Left lung (tissue), 10 donors: ENCODE data around the gene P2RY1. TPM values are rescaled to one million over a fixed set of nuclear protein-coding genes. Genes with fewer than 3 reads are reported as not detected.

Source experiments
- ATAC-seq: fragments of 200-7000 bp; cut with Tn5 transposase; one replicate; pipeline ENCODE4 v1.9.1; 2020; ENCODE audit warnings: moderate library complexity
- DNase-seq, 4 donors: peaks; one replicate each; pipeline ENCODE4 v3.0.0-alpha.2; 2013 to 2020
- H3K27ac ChIP-seq, 2 donors: fragments of 200-600 bp; sonication (generic) in 1 of 2; one replicate each; pipeline versions ENCODE4 v1.5.0 to v1.8.0; 2020 to 2021
- H3K27me3 ChIP-seq, 2 donors: fragments of 200-600 bp; sonication (generic) in 1 of 2; one replicate each; pipeline versions ENCODE4 v1.5.0 to v1.8.0; 2020 to 2021
- H3K36me3 ChIP-seq, 2 donors: fragments of 200-600 bp; sonication (generic) in 1 of 2; one replicate each; pipeline versions ENCODE4 v1.5.0 to v1.8.0; 2020 to 2021
- H3K4me1 ChIP-seq, 2 donors: fragments of 200-600 bp; one replicate each; pipeline ENCODE4 v1.8.0; 2021
- H3K4me3 ChIP-seq, 2 donors: fragments of 200-600 bp; sonication (generic) in 1 of 2; one replicate each; pipeline versions ENCODE4 v1.5.0 to v1.8.0; 2020 to 2021; ENCODE audit warnings: mild to moderate bottlenecking in 1 of 2
- H3K9me3 ChIP-seq, 2 donors: fragments of 200-600 bp; sonication (generic) in 1 of 2; one replicate each; pipeline versions ENCODE4 v1.5.0 to v1.8.0; 2020 to 2021
- CTCF ChIP-seq, 2 donors: fragments of 200-600 bp; sonication (generic) in 1 of 2; IDR thresholded peaks; one replicate each; pipeline versions ENCODE4 v1.5.0 to v1.8.0; 2021; ENCODE audit warnings: antibody characterized with exemption in 2 of 2
- intact Hi-C, 2 donors: fragments of 100-400 bp; cut with DNase I; formaldehyde crosslinking; loops; one replicate each; pipeline versions ENCODE4 v1.11.2 to v1.14.2; 2022
- polyA plus RNA-seq, 6 donors: library from polyadenylated mRNA; unstranded; fragments of 120-200 nt; gene quantifications; one replicate each; pipeline ENCODE4 v1.2.1, GENCODE V29; 2013; ENCODE audit not compliant: insufficient read length in 6 of 6
- total RNA-seq, 2 donors: library from RNA; stranded (reverse); fragmentation: NEBNext Ultra II Directional; extraction: Animal tissue kit (Norgen Biotek cat#: 25700); gene quantifications; one replicate each; pipeline ENCODE4 v1.2.1, GENCODE V29; 2021
- donor health status: DM: no; HTN: yes; CAD: no.
- donor health status: DM: no; HTN: no; CAD: no.

P2RY1 gene
- total and polyA plus RNA-seq, 8 donors: 7.6 to 17.5 (median 15.1) TPM

GRCh38 chr3:152823173-152823572 is 11.8 kb upstream of the P2RY1 start:
- TF ChIP-seq CTCF (IDR thresholded peaks at IDR 0.05): no peak
- intact Hi-C loops: no loop called here
- H3K9me3 ChIP-seq: no peaks in the 10 kb centered on the region
- no peak overlapping the region for H3K4me3 ChIP-seq
- H3K4me1 ChIP-seq: no peaks in the 10 kb centered on the region
- DNase-seq (no peak), ATAC-seq (no peak)
- no peaks in the 10 kb centered on the region for H3K36me3 ChIP-seq
- no peak overlapping the region for H3K27ac ChIP-seq
- H3K27me3 ChIP-seq: no peaks in the 10 kb centered on the region

GRCh38 chr3:152823781-152824180 is 11.2 kb upstream of the P2RY1 start:
- no peak for ATAC-seq
- Histone ChIP-seq H3K27ac (no peak overlapping the region), H3K4me1 (no peaks in the 10 kb centered on the region), H3K4me3 (no peak overlapping the region), H3K36me3 (no peaks in the 10 kb centered on the region), H3K9me3 (no peaks in the 10 kb centered on the region), H3K27me3 (no peaks in the 10 kb centered on the region)
- TF ChIP-seq CTCF (IDR thresholded peaks at IDR 0.05): no peak
- DNase-seq: no peak
- intact Hi-C loops: no loop called here

- no peaks in the 10 kb centered on the region for H3K27me3 ChIP-seq
- DNase-seq (no peak), ATAC-seq (no peak)
- no peaks in the 10 kb centered on the region for H3K9me3 ChIP-seq
- H3K27ac ChIP-seq: no peak overlapping the region
- H3K36me3 ChIP-seq: no peaks in the 10 kb centered on the region
- H3K4me1 ChIP-seq: no peaks in the 10 kb centered on the region
- intact Hi-C loops: no loop called here
- no peak for TF ChIP-seq CTCF (IDR thresholded peaks at IDR 0.05)
- no peak overlapping the region for H3K4me3 ChIP-seq
These were observed 9.4 kb upstream of the P2RY1 start for GRCh38 chr3:152825566-152825965.

- ATAC-seq: no peak
- DNase-seq: no peak
- Histone ChIP-seq H3K9me3 (no peaks in the 10 kb centered on the region), H3K27ac (peak overlapping the region in 1 of 2 donors; percentile 4), H3K4me3 (no peak overlapping the region), H3K27me3 (no peaks in the 10 kb centered on the region), H3K36me3 (no peaks in the 10 kb centered on the region), H3K4me1 (no peaks in the 10 kb centered on the region)
- no peak for TF ChIP-seq CTCF (IDR thresholded peaks at IDR 0.05)
- intact Hi-C loops: no loop called here
These were observed 8.5 kb upstream of the P2RY1 start for GRCh38 chr3:152826476-152826875.

GRCh38 chr3:152827313-152827712 is 7.6 kb upstream of the P2RY1 start:
- TF ChIP-seq CTCF (IDR thresholded peaks at IDR 0.05): no peak
- no peaks in the 10 kb centered on the region for H3K27me3 ChIP-seq
- no peaks in the 10 kb centered on the region for H3K9me3 ChIP-seq
- no peaks in the 10 kb centered on the region for H3K36me3 ChIP-seq
- no peaks in the 10 kb centered on the region for H3K4me1 ChIP-seq
- H3K4me3 ChIP-seq: no peak overlapping the region
- no peak for DNase-seq
- intact Hi-C loops: no loop called here
- ATAC-seq: no peak
- no peak overlapping the region for H3K27ac ChIP-seq
